Testis (tissue), 2 donors: ENCODE measurements around the gene NRXN3.

Experiments used
- POLR2A ChIP-seq: fragments of 450-650 bp; IDR thresholded peaks from one replicate; pipeline ENCODE4 v1.6.1; 2017; ENCODE audit warnings: antibody characterized with exemption, mild to moderate bottlenecking, moderate library complexity
- TF ChIP-seq, protein P1 (sequence below), 3 experiments: fragments of 450-650 bp in 2 of 3; fragments of 200-600 bp in 1 of 3; sonication (generic) in 1 of 3; IDR thresholded peaks; one replicate each; pipeline ENCODE4 v1.5.1; 2016 to 2019; ENCODE audit warnings: antibody characterized with exemption in 3 of 3, mild to moderate bottlenecking in 2 of 3, moderate library complexity in 1 of 3

DNA sequence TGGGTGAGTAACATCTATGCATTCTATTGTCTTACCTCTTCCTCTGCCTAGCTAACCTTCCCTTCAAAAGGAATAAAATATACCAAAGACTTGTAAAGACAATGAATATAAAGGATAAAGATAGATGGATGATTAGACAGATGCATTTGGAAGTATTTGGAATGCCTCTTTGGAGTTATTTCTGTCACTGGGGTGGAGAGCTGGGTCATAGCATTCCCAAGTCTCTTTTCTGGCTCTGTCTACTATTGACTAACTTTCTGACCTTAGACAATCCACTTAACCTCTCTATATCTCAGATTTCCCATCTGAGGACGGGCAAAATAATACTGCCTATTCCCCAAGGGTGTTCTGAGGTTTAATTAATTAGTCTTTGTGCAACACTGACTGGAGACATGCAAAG, 1523.8 kb downstream of the NRXN3 start:
- TF ChIP-seq, protein P1, sequence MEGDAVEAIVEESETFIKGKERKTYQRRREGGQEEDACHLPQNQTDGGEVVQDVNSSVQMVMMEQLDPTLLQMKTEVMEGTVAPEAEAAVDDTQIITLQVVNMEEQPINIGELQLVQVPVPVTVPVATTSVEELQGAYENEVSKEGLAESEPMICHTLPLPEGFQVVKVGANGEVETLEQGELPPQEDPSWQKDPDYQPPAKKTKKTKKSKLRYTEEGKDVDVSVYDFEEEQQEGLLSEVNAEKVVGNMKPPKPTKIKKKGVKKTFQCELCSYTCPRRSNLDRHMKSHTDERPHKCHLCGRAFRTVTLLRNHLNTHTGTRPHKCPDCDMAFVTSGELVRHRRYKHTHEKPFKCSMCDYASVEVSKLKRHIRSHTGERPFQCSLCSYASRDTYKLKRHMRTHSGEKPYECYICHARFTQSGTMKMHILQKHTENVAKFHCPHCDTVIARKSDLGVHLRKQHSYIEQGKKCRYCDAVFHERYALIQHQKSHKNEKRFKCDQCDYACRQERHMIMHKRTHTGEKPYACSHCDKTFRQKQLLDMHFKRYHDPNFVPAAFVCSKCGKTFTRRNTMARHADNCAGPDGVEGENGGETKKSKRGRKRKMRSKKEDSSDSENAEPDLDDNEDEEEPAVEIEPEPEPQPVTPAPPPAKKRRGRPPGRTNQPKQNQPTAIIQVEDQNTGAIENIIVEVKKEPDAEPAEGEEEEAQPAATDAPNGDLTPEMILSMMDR (IDR thresholded peaks at IDR 0.05): no peak
- no peak for TF ChIP-seq POLR2A
